SK-N-SH treated with all-trans-retinoic acid at 6 μM for 48 hours (cell line): ENCODE measurements around the gene SMS.

ENCODE experiments used
- ARNTL ChIP-seq: fragments of 450-650 bp; formaldehyde crosslinking; IDR thresholded peaks from 2 replicates; pipeline ENCODE4 v1.5.0; 2020; ENCODE audit warnings: low read depth, mild to moderate bottlenecking, moderate library complexity, borderline replicate concordance
- CREB5 ChIP-seq: fragments of 250-450 bp; sonication (Bioruptor Pico); IDR thresholded peaks from 2 replicates; pipeline ENCODE4 v1.5.1; 2020; ENCODE audit warnings: low read depth, mild to moderate bottlenecking, moderate library complexity
- CSRNP3 ChIP-seq: fragments of 250-450 bp; sonication (Bioruptor Pico); IDR thresholded peaks from 2 replicates; pipeline ENCODE4 v1.5.1; 2021; ENCODE audit warnings: mild to moderate bottlenecking, moderate library complexity
- ISL1 ChIP-seq: fragments of 250-450 bp; sonication (Bioruptor Pico); IDR thresholded peaks from 2 replicates; pipeline ENCODE4 v2.1.2; 2022; ENCODE audit warnings: mild to moderate bottlenecking, moderate library complexity
- PATZ1 ChIP-seq: fragments of 250-450 bp; sonication (Bioruptor Pico); IDR thresholded peaks from 2 replicates; pipeline ENCODE4 v1.8.0; 2020; ENCODE audit warnings: mild to moderate bottlenecking, moderate library complexity, borderline replicate concordance
- PPARA ChIP-seq: fragments of 250-450 bp; sonication (Bioruptor Pico); IDR thresholded peaks from 2 replicates; pipeline ENCODE4 v1.5.0; 2020; ENCODE audit warnings: mild to moderate bottlenecking, borderline replicate concordance
- TCF4 ChIP-seq: fragments of 250-450 bp; sonication (Bioruptor Pico); IDR thresholded peaks from 2 replicates; pipeline ENCODE4 v1.8.0; 2021; ENCODE audit warnings: mild to moderate bottlenecking, moderate library complexity, borderline replicate concordance
- ZC3H10 ChIP-seq: fragments of 250-450 bp; sonication (Bioruptor Pico); IDR thresholded peaks from 2 replicates; pipeline ENCODE4 v1.5.1; 2021; ENCODE audit warnings: mild to moderate bottlenecking, moderate library complexity
- ZFP3 ChIP-seq: fragments of 250-450 bp; sonication (Bioruptor Pico); IDR thresholded peaks from 2 replicates; pipeline ENCODE4 v1.5.0; 2020; ENCODE audit warnings: mild to moderate bottlenecking, moderate library complexity
- ZFP30 ChIP-seq: fragments of 450-650 bp; formaldehyde crosslinking; IDR thresholded peaks from 2 replicates; pipeline ENCODE4 v1.5.0; 2022; ENCODE audit warnings: mild to moderate bottlenecking, moderate library complexity
- ZNF565 ChIP-seq: fragments of 450-650 bp; formaldehyde crosslinking; conservative IDR thresholded peaks from 2 replicates; pipeline ENCODE4 v1.5.0; 2020; ENCODE audit warnings: low read depth, mild to moderate bottlenecking, moderate library complexity
- ZNF70 ChIP-seq: fragments of 450-650 bp; formaldehyde crosslinking; IDR thresholded peaks from 2 replicates; pipeline ENCODE4 v1.5.0; 2020; ENCODE audit warnings: mild to moderate bottlenecking, moderate library complexity

GRCh38 chrX:21952624-21953023 lies 12.1 kb downstream of the SMS start:
- TF ChIP-seq TCF4 (CRISPR knock-in tag) (no peak), ZFP3 (CRISPR knock-in tag) (no peak), PATZ1 (no peak), ARNTL (CRISPR knock-in tag) (no peak), ZFP30 (CRISPR knock-in tag) (no peak), PPARA (CRISPR knock-in tag) (no peak), ZC3H10 (CRISPR knock-in tag) (no peak), ZNF70 (CRISPR knock-in tag) (no peak), CREB5 (no peak), ISL1 (CRISPR knock-in tag) (no peak), CSRNP3 (CRISPR knock-in tag) (no peak), ZNF565 (CRISPR knock-in tag) (no peak)
